Epithelial cell of proximal tubule (primary cell): ENCODE results near the gene CCDC146. TPM values are rescaled to one million over a fixed set of nuclear protein-coding genes. Genes with fewer than 3 reads are reported as not detected.

ENCODE experiments used
- DNase-seq: peaks from one replicate; pipeline ENCODE4 v3.0.0-alpha.2; 2011; ENCODE audit warnings: low read depth
- H3K4me3 ChIP-seq: 2 replicates; pipeline ENCODE4 v1.5.1; 2011; ENCODE audit warnings: low read depth, mild to moderate bottlenecking, low read length
- total RNA-seq: library from RNA; depleted of rRNA; stranded (reverse); fragments of >200 nt; gene quantifications from 2 replicates; pipeline ENCODE4 v1.2.3, GENCODE V29; 2015
- TF ChIP-seq, protein P1 (sequence below): conservative IDR thresholded peaks from 2 replicates; pipeline ENCODE4 v1.5.1; 2012; ENCODE audit warnings: low read depth, mild to moderate bottlenecking, low read length

Gene CCDC146
- total RNA-seq, 1 donor from 2014 or later = 5.2 TPM

DNA sequence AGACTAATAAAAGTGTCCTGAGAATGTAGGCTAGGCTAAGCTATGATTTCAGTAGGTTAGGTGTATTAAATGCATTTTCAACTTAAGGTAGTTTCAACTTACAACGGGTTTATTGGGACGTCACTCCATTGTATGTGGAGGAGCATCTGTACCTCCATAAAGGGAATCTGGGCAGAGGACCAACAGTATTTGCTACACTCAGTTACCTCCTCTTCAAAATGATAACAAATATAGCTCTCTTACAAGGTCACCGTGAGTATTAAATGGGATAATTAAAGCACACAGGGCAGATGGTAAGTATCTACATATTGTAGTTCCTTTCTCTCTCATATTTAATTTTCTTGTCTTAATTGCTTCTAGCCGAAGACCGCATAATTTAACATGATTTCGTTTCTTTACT, 136.2 kb downstream of the CCDC146 start:
- TF ChIP-seq, protein P1, sequence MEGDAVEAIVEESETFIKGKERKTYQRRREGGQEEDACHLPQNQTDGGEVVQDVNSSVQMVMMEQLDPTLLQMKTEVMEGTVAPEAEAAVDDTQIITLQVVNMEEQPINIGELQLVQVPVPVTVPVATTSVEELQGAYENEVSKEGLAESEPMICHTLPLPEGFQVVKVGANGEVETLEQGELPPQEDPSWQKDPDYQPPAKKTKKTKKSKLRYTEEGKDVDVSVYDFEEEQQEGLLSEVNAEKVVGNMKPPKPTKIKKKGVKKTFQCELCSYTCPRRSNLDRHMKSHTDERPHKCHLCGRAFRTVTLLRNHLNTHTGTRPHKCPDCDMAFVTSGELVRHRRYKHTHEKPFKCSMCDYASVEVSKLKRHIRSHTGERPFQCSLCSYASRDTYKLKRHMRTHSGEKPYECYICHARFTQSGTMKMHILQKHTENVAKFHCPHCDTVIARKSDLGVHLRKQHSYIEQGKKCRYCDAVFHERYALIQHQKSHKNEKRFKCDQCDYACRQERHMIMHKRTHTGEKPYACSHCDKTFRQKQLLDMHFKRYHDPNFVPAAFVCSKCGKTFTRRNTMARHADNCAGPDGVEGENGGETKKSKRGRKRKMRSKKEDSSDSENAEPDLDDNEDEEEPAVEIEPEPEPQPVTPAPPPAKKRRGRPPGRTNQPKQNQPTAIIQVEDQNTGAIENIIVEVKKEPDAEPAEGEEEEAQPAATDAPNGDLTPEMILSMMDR = no peak
- DNase-seq = no peak
- H3K4me3 ChIP-seq = no peak overlapping the region

DNA sequence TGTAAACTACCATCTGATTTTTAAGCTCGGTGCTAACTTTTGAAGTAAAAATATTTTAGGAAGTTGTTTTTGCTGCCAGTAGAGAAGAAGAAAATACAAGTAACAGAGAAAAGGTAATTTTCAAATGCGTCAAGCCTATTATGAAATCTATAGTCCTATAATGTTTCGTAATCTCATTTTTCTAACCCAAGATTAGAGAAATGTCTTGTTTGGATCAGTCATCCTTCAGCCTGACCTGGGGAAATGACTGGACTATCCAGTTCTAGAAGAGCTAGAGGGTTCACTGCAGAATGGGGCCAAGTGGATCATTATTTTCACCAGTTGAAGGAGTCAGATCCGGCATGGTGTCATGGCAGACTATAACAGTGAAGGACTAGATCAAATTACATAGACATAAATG, 139.9 kb downstream of the CCDC146 start:
- TF ChIP-seq, protein P1 = no peak
- no peak overlapping the region for H3K4me3 ChIP-seq
- DNase-seq = no peak

DNA sequence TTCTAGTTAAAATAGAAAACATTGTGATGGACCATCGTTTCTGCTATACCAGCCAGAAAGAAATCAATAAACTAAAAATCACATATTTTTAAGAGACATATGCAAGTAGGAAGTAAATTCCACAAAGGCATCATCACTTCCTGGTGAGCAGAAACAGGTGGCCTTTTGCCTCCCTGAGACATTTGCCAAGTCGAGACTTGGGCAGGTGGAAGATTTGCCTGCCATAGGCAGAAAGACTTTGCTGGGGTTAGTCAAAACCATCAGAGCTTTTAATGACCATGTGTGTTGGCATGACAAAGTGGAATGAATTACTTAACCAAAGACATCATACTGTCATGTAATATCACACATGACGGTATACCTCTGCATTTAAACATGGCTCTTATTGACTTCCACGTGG, 143.3 kb downstream of the CCDC146 start:
- no peak overlapping the region for H3K4me3 ChIP-seq
- TF ChIP-seq, protein P1 = no peak
- no peak for DNase-seq

DNA sequence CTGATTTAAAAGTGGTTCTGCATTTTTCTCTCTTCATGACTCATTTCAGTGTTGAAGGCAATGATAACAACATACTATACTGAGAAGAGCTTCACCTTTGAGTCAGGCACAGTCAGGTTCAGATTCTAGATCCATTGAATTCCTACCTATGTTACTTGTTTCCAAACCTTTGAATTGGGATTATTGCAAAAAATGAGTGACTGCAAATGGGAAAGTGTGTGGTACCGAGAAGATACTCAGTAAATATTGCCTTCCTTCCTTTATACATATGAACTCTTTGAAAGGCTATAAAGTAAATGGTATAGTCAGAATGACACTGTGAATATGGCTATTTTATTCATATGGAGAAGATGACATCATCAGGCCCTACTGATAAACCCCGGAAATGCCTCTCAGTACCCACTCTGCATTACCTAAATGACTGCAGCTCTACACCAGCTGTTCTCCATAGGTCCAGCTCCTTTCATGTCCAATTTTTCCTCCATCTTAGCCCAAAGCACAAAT, 143.9 kb downstream of the CCDC146 start:
- TF ChIP-seq, protein P1 = no peak
- H3K4me3 ChIP-seq = no peak overlapping the region
- DNase-seq = no peak

DNA sequence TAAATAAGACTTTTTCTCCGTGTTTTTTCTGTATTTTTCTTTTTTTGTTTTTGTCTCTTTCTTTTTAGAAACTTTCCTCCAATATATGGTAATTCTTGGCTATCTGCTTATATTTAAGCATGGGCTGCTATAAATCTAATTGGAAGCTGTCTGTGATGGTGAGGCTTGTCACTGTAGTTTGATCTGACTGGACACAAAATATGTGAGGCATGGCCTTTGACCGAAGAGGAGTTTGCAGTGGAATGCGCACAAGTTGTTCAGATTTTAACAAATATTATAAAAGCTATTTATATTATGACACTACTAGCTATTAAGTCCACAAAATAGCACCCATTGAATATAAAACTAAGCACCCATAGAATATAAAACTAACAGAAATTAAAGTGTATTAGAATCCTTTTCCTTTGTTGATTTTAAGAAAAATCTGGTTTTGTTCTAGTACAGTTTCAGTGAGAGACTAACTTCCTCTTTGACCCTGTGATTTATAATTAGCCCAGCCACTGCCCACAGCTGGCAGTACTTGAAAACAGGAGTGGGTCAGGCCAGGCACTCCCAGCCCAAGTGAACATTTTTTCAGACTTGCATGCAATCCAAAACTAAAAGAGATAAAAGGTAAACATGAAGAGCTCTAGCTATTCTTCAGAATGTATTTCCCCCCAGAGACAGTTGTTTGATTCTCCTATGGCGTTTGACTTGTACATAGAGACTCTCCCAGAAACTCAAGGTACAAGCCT, 147.1 kb downstream of the CCDC146 start:
- TF ChIP-seq, protein P1 = no peak
- DNase-seq = no peak
- no peak overlapping the region for H3K4me3 ChIP-seq

DNA sequence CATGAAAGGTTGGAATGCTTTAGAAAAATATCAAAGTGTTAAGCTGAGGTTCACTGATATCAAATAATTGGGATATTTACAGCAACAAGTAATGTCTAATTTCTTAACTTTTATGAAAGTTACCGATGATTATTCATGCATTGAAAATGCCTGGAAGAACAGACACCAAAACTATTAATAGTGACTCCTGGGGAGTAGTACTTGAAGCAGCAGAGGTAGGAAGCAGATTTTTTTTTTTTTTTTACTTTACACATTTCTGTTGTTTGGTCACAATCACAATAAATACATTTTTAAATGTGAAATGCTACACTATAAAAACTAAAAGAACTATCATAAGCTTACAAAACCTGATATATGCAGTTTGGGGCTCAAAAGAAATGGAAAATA, 147.7 kb downstream of the CCDC146 start:
- no peak for DNase-seq

More for the DNA sequence above, 147.7 kb downstream of the CCDC146 start:
- TF ChIP-seq, protein P1 = no peak
- no peak overlapping the region for H3K4me3 ChIP-seq
